Prostate gland (tissue), 2 donors: ENCODE results near the gene SLC32A1. TPM values are rescaled to one million over a fixed set of nuclear protein-coding genes. Genes with fewer than 3 reads are reported as not detected.

Experiments
- DNase-seq: peaks from one replicate; pipeline ENCODE4 v3.0.0-alpha.2; 2019; ENCODE audit warnings: low spot score
- H3K27ac ChIP-seq, 2 donors: fragments of 200-600 bp; sonication (generic); 2 replicates each; pipeline ENCODE4 v1.5.1; 2017 to 2019
- H3K27me3 ChIP-seq: fragments of 200-600 bp; sonication (generic); replicated peaks from 2 replicates; pipeline ENCODE4 v1.5.1; 2019; ENCODE audit not compliant: insufficient read depth
- H3K36me3 ChIP-seq, 2 donors: fragments of 200-600 bp; sonication (generic); 1 replicate in 1 of 2; 2 replicates in 1 of 2; pipeline versions ENCODE4 v1.5.1 to v1.8.1; 2017 to 2019
- H3K4me1 ChIP-seq: fragments of 200-600 bp; sonication (generic); replicated peaks from 2 replicates; pipeline ENCODE4 v1.5.1; 2019
- H3K4me3 ChIP-seq, 2 donors: fragments of 200-600 bp; sonication (generic); 2 replicates each; pipeline ENCODE4 v1.5.1; 2017 to 2019
- H3K9me3 ChIP-seq: fragments of 200-600 bp; sonication (generic); 2 replicates; pipeline ENCODE4 v1.5.1; 2017
- POLR2A ChIP-seq: fragments of 450-650 bp; IDR thresholded peaks from one replicate; pipeline ENCODE4 v1.6.1; 2016; ENCODE audit warnings: antibody characterized with exemption, mild to moderate bottlenecking
- POLR2AphosphoS5 ChIP-seq: sonication (generic); formaldehyde crosslinking; IDR thresholded peaks from one replicate; pipeline ENCODE4 v1.6.1; 2017; ENCODE audit warnings: antibody characterized with exemption
- WGBS: methylation state at CpG from one replicate; pipeline ENCODE4 v1.1.5; 2018; 5-methylcytosine and 5-hydroxymethylcytosine counted together
- intact Hi-C: fragments of 100-400 bp; cut with DNase I; formaldehyde crosslinking; loops from one replicate; pipeline ENCODE4 v1.14.2; 2022
- total RNA-seq, 2 donors: library from RNA; depleted of rRNA; stranded (reverse); fragments of >200 nt; gene quantifications; one replicate each; pipeline ENCODE4 v1.1.0, GENCODE V29; 2016
- TF ChIP-seq, protein P1 (sequence below), 4 experiments: fragments of 200-600 bp in 2 of 4; fragments of 450-650 bp in 2 of 4; sonication (generic) in 2 of 4; IDR thresholded peaks; 1 replicate in 3 of 4; 2 replicates in 1 of 4; pipeline ENCODE4 v1.5.1; 2016 to 2019; ENCODE audit warnings: antibody characterized with exemption in 4 of 4, mild to moderate bottlenecking in 2 of 4, moderate library complexity in 2 of 4

SLC32A1 gene
- total RNA-seq, 2 donors from 2014 or later, result not detected

DNA sequence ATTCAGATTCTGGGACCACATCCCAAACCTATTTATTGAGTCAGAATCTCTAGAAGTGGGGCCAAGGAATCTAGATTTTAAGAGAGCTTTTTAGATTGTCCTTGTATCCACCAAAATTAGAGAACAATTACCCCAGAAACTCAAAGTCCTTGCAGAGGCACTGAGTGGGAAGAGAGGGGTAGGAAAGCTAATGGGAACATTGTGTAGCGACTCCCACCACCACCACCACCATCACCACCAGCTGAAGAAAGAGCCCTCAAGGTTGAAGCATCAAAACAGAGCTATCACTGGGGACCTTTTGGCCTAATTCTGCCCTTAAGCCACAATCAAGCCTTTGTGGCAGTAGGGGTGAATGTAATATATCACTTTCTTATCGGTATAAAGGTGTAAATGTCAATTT lies 39.0 kb upstream of the SLC32A1 start:
- intact Hi-C loops, result no loop called here
- 75% methylated on average over 2 of the region's 2 CpGs for WGBS

GRCh38 chr20:38685853-38686473 lies 38.3 kb upstream of the SLC32A1 start:
- Histone ChIP-seq H3K4me3 (no peak overlapping the region), H3K36me3 (no peaks in the 10 kb centered on the region), H3K9me3 (no peaks in the 10 kb centered on the region), H3K4me1 (no peaks in the 10 kb centered on the region), H3K27ac (no peak overlapping the region), H3K27me3 (no peaks in the 10 kb centered on the region)
- intact Hi-C loops, result no loop called here
- peak; percentile 14 for DNase-seq
- WGBS, result 11% methylated on average over 14 of the region's 14 CpGs
- no peak for TF ChIP-seq POLR2A
- no peak for TF ChIP-seq POLR2AphosphoS5
- TF ChIP-seq, protein P1, sequence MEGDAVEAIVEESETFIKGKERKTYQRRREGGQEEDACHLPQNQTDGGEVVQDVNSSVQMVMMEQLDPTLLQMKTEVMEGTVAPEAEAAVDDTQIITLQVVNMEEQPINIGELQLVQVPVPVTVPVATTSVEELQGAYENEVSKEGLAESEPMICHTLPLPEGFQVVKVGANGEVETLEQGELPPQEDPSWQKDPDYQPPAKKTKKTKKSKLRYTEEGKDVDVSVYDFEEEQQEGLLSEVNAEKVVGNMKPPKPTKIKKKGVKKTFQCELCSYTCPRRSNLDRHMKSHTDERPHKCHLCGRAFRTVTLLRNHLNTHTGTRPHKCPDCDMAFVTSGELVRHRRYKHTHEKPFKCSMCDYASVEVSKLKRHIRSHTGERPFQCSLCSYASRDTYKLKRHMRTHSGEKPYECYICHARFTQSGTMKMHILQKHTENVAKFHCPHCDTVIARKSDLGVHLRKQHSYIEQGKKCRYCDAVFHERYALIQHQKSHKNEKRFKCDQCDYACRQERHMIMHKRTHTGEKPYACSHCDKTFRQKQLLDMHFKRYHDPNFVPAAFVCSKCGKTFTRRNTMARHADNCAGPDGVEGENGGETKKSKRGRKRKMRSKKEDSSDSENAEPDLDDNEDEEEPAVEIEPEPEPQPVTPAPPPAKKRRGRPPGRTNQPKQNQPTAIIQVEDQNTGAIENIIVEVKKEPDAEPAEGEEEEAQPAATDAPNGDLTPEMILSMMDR (IDR thresholded peaks at IDR 0.05), result no peak

More for the DNA sequence above, 39.0 kb upstream of the SLC32A1 start:
- H3K9me3 ChIP-seq, result no peaks in the 10 kb centered on the region
- TF ChIP-seq, protein P1 (IDR thresholded peaks at IDR 0.05), result no peak
- TF ChIP-seq POLR2AphosphoS5 (no peak), POLR2A (no peak)
- H3K36me3 ChIP-seq, result no peaks in the 10 kb centered on the region
- no peaks in the 10 kb centered on the region for H3K27me3 ChIP-seq
- no peak for DNase-seq
- no peaks in the 10 kb centered on the region for H3K4me1 ChIP-seq
- H3K4me3 ChIP-seq, result no peak overlapping the region
- no peak overlapping the region for H3K27ac ChIP-seq

DNA sequence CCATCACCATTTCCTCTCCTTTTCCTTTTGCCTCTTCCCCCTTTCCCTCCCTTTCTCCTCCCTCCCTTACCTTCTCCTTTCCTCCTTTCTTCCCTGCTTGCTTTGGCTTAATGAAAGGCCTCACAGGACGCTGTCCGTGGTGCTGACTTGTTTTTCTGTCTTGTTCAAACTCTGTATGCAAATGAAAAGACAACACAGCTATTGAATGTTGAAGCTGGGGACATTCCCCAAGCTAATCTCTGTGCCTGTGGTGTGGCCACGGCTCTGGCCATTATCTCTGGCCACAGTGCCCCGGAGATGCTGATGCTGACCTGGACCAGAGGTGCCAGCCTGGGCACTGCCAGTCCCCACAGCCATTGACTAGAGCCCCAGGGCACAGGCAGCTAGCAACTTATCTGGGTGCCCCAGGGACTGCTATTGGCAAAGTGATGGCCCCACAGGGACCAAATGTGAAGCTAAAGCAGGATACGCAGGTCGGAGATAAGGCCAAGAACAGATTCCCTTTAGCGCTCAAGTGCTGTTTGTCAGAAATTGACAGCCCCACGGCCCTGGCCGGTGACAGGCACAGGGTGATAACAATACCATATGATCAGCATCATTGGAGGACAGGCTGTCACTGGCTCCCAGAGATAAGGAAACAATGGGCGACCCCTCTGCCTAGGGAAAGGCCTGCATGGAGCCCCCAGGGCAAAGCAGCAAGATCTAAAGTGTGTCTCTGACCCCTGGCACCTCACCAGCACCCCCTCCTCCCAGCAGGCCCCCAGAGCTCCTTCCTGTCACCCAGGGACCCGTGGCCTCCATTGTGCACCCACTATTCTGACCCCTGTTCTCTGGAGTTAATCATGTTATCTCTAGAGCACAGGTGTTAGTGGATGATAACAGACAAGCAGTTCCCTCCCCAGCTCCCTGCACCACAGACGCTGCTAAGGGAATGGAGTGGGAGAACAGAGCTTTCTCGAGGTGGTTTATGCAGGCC lies 31.6 kb upstream of the SLC32A1 start:
- TF ChIP-seq POLR2A (no peak), POLR2AphosphoS5 (no peak)
- TF ChIP-seq, protein P1 (IDR thresholded peaks at IDR 0.05), result no peak
- H3K4me1 ChIP-seq, result no peaks in the 10 kb centered on the region
- WGBS, result 31% methylated on average over 13 of the region's 13 CpGs
- intact Hi-C loops, result no loop called here
- peak; percentile 33 for DNase-seq
- no peaks in the 10 kb centered on the region for H3K27me3 ChIP-seq
- H3K36me3 ChIP-seq, result no peaks in the 10 kb centered on the region
- no peak overlapping the region for H3K27ac ChIP-seq
- no peak overlapping the region for H3K4me3 ChIP-seq
- H3K9me3 ChIP-seq, result no peaks in the 10 kb centered on the region

- Histone ChIP-seq H3K9me3 (no peaks in the 10 kb centered on the region), H3K27me3 (peaks cover 3% of the 10 kb centered on the region), H3K27ac (no peak overlapping the region), H3K4me1 (no peaks in the 10 kb centered on the region), H3K36me3 (no peaks in the 10 kb centered on the region), H3K4me3 (no peak overlapping the region)
- intact Hi-C loops, result no loop called here
- no peak for DNase-seq
- whole genome bisulfite sequencing, result 69% methylated on average over 9 of the region's 9 CpGs
- TF ChIP-seq POLR2AphosphoS5 (no peak), POLR2A (no peak)
- TF ChIP-seq, protein P1 (IDR thresholded peaks at IDR 0.05), result no peak
Measured at GRCh38 chr20:38697306-38697705, 27.0 kb upstream of the SLC32A1 start.
